GM18507 (cell line): ENCODE results near the gene BSPH1.
"Not testable (repeated sequence)": the region's sequence is repeated elsewhere in the genome, so short reads cannot be mapped to it uniquely, and the experiment has no call there.

Experiments
- DNase-seq: peaks from one replicate; pipeline ENCODE4 v3.0.0; 2011; ENCODE audit warnings: low read depth; ENCODE audit not compliant: insufficient read length; ENCODE audit errors: extremely low spot score
- FAIRE-seq: peaks from 2 replicates; lab custom pipeline; 2011; peaks lifted over from hg19 to GRCh38; lab: Jason Lieb, UNC

The BSPH1 gene, protein sequence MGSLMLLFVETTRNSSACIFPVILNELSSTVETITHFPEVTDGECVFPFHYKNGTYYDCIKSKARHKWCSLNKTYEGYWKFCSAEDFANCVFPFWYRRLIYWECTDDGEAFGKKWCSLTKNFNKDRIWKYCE

DNA sequence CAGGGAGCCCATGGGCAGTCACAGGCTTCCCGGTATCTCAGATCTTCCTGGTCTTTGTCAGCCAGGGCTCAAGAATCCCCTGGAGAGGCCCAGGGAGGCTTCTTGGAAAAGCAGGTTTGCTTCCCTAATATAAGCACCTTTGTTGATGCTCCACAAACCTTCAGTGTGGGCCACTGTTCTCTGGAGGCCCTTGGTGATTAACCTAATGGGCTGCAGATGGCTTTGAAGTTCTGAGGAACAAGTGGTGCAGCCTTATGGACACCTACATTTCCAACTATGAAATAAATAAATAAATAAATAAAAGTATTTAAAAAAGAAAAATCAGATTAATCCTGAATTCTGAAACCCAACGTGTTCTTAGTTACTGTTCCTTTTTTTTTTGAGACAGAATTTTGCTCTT is at the start of gene BSPH1:
Gene BSPH1, minus strand, starts transcription at position 101 of the 400 bp plus-strand sequence. Its CDS starts 89 bp downstream, at position 12.
- DNase-seq (no peak), FAIRE-seq (no peak)

DNA sequence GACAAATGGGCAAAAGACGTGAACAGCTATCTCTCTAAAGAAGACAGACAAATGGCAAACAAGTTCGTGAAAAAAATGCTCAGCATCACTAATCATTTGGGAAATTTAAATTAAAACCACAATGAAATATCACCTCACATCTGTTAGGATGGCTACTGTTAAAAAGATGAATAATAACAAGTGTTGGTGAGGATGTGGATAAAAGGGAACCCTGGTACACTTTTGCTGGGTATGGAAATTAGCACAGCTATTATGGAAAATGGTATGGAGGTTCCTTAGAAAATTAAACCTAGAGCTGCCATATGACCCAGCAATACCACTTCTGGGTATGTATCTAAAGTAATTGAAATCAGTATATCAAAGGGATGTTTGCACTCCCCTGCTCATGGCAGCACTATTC is 44.8 kb upstream of the BSPH1 start:
- FAIRE-seq: no peak
- DNase-seq: no peak

DNA sequence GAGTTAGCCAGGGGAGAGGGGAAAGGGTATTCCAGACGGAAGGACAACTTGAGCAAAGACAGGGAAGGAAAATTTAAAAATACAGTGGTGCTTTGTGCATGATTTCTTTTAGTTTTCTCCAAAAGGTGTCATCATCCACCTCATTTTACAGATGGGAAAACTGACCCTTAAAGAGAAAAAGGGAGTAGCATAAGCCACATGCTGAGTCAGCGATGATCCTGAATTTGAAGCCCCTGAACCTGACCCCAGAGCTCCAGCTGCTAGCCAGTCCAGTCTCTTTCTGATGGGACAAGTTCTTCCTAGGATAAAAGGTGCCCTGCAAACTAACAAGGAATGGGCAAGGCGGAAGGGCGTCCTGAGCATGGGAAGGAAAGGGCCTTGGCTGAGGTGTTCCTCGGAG is 41.6 kb upstream of the BSPH1 start:
- no peak for FAIRE-seq

DNA sequence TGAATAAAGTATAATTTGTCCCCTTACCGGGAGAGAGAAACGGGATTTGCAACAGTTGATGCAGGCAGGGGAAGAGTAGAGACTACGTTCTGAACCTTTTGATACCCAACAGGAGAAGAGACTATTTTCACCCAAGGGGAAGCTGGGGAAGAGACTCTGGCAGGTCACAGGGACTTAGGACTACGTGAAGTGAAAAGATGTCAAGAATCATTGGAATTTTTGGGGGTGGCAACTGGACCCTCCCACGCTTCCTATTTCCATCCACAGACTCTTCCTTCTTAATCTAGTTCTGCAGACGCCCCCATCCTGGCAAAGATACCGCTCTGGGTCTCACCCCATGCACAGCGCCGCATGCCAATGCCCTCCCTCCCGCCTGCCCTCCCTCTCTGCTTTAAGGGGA is 38.1 kb upstream of the BSPH1 start:
- no peak for FAIRE-seq
- DNase-seq: no peak

More for the DNA sequence above, 41.6 kb upstream of the BSPH1 start:
- DNase-seq: no peak

DNA sequence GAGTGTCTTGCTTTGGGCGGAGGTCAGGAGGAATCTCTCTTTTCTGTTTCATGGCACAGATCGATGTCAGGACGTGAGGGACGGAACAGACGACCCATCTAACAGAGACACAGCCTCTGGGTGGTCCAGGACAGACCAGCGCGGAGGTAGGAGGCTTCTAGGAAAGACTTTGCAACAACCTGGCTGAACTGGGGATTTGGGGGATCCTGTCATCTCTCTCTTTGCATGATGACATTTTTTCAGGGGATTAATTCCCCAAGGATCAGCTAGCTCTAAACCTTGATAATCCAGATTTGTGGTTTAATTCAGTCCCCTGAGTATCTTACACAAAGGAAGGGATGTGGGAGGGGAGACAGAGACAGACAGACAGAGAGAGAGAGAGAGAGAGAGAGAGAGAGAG is 37.5 kb upstream of the BSPH1 start:
- no peak for DNase-seq
- no peak for FAIRE-seq

DNA sequence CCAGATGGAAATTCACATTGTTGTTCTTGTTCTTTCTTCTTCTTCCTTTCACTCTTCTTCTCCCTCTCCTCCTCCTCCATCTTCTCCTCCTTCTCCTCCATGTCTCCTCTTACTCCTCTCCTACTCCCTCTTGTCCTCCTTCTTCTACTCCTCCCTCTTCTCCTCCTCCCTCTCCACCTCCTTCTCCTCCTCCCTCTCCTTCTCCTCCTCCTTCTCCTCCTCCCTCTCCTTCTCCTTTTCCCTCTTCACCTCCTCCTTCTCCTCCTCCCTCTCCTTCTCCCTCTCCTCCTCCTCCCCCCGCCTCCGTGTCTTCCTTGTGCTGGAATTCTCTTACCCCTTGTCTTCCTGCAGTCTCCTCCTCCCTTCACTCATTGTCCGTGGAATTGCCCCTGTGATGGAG is 33.5 kb upstream of the BSPH1 start:
- no peak for FAIRE-seq

DNA sequence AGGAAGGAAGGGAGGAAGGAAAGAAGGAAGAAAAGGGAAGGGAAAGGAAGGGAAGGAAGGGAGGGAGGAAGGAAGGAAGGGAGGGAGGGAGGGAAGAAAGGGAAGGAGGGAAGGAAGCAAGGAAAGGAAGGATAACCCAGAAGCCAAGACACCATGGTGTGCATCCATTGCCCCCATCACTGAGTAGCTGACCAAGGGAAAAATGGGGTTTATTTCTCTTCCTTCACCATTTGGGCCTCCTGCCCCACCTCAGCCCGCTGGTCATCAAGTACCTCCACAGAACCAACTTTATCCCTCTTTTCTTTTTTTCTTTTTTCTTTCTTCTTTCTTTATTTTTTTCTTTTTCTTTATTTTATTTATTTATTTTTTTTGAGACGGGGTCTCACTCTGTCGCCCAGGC is 31.5 kb upstream of the BSPH1 start:
- DNase-seq (no peak), FAIRE-seq (no peak)

More for the DNA sequence above, 33.5 kb upstream of the BSPH1 start:
- no peak for DNase-seq

DNA sequence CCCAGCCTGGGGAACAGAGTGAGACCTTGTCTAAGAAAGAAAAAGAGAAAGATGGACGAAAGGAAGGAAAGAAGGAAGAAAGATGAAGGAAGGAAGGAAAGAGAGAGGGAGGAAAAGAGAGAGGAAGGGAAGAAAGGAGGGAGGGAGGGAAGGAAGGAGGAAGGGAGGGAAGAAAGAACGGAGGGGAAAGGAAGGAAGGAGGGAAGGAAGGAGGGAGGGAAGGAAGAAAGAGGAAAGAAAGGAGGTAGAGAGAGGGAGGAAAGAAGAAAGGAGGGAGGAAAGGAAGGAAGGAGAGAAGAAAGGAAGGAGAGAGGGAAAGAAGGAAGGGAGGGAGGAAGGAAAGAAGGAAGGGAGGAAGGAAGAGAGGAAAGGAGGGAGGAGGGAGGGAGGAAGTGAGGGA is 31.0 kb upstream of the BSPH1 start:
- DNase-seq (no peak), FAIRE-seq (no peak)

DNA sequence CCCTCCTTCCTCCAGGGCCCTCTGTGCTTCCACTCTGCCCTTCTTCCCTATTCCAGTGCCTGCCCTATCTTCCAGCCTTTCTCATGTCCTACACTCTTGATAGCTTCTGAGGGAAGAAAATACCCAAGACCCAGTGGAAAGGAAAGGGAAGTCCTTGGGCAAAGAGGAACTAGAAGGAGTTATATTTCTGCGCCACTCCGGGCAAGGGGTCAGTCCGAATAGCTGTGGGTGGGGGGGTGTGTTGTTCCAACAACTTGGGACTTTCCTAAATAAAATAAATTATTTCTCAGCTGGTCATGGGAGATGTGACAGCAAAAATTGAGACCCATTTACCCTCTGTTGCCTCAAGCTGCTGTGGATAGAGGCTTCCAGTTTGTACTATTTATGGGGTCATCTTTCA is 28.7 kb upstream of the BSPH1 start:
- no peak for FAIRE-seq
- no peak for DNase-seq

DNA sequence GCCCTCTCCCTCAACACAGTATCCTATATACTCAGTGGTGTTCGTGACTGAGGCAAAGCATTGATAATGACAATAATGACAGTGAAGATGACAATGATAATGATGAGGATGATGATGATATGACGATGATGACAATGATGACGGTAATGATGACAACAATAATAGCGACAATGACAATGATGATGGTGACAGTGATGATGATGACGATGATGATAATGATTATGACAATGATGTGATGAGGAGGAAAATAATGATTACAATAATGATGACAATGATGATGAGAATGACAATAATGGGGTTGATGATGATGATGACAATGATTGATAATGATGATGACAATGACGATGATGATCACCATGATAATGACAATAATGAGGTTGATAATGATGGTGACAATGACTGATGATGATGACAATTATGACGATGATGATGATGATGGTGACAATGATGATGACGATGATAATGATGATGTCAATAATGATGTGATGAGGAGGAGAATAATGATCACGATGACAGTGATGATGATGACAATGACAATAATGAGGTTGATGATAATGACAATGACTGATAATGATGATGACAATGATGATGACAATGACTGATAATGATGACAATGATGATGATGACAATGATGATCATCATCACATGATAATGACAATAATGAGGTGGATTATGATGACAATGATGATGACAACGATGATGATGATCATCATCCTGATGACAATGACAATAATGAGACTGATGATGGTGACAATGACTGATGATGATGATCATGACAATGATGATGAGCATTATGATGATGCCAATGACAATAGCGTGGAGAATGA is 19.2 kb upstream of the BSPH1 start:
- FAIRE-seq (no peak), DNase-seq (no peak)

DNA sequence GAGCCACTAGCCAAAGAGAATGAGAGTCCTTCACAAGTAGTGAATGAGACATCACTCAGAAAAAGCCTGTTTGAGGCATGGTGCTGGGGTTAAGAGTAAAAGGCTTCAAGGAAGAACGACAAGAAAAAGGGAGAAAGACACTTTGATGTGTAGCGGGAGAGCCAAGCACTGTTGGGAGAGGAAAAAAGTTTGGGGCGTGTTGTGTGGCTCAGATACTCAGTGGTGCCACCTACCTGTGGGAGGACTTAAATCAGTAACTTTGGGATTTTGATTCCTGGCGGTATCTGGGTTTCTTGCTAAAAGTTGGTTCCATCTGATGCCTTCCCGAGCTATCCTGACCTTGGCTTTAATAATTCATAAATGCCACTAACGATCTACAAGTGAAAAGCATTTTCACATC is 14.8 kb upstream of the BSPH1 start:
- no peak for DNase-seq
- FAIRE-seq: no peak

DNA sequence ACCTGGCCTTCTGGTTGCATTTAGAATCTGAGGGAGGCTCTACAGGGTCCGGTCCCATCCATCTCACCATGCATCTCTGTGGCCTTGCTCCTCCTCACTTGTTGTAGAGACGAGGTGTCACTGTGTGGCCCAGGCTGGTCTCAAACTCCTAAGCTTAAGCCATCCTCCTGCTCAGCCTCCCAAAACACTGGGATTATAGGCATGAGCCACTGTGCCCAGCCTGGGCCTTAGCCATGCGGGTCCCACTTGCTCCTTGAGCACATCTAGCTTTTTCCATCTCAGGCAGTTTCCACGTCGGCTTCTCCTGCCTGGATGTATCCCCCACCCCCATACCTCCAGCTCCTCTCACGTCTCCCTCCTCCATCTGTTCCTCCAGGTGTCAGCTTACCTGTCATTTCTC is 12.3 kb upstream of the BSPH1 start:
- no peak for FAIRE-seq
- DNase-seq: no peak

DNA sequence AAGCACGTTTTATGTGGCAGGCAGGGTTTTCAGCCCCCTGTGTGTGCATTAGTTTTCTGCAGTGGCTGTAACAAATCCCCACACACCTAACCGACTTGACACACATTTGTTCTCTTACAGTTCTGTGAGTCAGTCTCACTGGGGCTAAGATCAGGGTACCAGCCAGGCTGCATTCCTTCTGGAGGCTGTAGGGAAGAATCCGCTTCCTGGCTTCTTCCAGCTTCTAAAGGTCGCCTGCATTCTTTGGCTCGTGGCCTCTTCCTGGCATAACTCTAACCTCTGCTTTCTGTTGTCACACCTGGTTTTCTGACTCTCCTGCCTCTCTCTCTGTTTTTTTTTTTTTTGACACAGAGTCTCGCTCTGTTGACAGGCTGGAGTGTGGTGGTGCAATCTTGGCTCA is 8.9 kb upstream of the BSPH1 start:
- no peak for DNase-seq
- no peak for FAIRE-seq

DNA sequence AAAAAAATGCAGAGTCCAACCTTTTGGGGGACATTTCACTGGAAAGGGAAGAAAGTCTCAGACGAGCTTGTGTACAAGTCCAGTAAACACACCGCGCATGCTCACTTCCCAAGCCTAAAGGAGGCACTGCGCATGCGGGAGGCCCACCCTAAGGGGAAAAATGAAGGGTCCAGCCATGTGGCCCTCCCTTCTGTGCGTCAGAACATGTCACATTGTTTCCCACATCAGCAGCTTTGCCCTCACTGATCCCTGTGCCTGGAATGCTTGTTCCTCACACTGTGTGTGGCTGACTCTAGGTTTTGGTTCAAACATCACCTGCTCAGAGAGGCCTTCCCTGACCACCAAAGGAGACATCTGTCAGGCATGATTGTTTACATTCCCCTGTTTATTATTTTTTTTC is 6.8 kb upstream of the BSPH1 start:
- DNase-seq (no peak), FAIRE-seq (no peak)

DNA sequence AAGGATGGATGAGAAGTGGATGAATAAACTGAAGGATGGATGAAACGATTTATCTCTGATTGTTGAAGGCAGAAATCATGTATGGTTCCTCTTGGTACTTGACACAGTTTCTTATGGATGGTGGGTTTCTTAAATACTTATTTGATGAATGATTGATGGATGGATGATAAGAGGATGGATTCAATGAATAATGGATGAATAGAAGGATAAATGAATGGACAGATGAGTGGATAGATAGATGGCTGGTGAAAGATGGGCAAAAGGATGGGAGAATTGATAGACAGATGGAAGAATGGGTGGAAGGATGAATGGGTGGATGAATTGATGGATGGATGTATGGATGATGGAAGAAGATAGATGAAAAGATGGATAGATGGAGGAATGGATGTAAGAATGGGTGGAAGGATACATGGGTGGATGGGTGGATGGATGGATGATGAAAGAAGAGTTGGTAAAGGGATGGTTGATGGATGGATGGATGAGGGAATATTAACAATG is 4.3 kb upstream of the BSPH1 start:
- no peak for FAIRE-seq

DNA sequence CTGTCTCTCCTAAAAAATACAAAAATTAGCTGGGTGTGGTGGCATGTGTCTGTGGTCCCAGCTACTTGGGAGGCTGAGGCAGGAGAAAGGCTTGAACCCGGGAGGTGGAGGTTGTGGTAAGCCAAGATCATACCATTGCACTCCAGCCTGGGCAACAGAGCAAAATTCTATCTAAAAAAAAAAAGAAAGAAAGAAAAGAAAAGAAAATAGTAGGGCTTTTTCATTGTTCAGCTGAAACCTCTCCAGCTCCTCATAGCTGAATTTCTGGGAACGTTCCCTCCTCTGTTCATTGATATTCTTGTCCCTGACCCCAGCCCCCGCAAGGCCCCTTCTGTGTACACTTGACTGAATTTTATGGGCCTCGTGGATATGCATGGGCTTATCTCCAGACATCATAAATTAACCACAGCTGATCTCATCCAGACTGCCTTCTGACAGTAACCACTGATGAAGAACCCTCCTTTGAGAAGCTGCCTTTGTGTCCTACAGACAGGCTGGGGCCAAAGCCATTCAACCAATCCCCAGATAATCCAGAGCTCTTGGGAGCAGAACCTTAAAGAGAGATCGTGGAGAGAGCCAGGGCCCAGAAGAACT is 2.3 kb upstream of the BSPH1 start, which contains the start of gene ELSPBP1:
Gene ELSPBP1, plus strand, starts transcription at position 424 of the 594 bp plus-strand sequence. CDS start 14,036 bp downstream, outside the sequence.
- FAIRE-seq: no peak
- no peak for DNase-seq

More for the DNA sequence above, 4.3 kb upstream of the BSPH1 start:
- DNase-seq: no peak

DNA sequence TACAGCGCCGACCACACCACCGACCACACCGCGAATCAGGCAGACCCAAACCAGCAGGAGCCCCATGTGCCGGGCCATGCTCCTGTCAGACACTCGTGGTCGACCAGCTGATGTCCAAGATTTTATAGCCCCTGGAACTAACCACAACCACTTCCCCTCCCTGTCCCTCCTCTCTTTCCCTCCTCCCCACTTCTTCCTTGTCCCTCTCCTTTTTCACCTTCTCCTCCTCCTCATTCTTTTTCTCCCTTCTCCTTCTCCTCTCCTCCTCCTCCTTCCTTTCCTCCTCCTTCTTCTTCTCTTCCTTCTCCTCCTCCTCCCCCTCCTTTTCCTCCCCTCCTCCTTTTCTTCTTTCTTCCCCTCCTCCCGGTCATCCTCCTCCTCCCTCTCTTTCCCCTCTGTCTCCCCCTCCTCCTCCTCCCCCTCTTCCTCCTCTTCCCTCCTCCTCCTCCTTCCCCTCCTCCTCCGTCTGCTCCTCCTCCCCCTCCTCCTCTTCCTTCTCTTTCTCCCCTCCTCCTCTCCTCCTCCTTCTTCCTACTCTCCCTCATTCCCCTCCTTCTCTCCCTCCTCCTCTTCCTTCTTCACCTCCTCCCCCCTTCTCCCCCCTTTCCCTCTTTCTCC is 670 bp downstream of the BSPH1 start:
- FAIRE-seq (no peak), DNase-seq (no peak)

DNA sequence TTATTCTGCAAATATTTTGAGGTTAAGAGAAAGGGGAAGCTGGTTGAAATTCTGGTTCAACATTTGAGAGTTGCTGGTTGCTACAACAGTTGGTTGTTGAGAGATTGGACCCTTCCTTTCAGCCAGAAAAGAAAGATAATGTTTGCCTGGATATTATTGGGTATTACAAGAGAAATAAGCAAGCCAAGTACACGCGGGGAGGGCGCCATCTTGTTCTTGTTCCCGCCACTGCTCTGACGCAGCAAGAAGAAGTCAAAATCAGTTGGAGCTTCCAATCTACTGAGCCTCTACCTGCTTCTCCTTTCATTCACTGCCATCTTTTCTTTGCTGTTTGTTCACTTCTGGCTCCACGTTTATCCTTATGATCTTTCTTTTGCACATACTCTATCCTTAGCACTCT is 18.4 kb downstream of the BSPH1 start:
- DNase-seq (no peak), FAIRE-seq (no peak)

DNA sequence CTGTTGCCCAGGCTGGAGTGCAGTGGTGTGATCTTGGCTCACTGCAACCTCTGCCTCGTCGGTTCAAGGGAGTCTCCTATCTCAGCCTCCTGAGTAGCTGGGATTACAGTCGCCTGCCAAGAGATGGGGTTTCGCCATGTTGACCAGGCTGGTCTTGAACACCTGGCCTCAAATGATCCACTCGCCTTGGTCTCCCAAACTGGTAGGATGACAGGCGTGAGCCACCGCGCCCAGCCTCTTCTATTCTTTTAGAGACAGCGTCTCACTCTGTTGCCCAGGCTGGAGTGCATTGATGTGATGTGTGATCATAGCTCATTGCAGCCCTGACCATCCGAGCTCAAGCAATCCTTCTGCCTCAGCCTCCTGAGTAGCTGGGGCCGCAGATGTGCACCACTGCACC is 36.0 kb downstream of the BSPH1 start:
- not testable (repeated sequence) for DNase-seq, FAIRE-seq

DNA sequence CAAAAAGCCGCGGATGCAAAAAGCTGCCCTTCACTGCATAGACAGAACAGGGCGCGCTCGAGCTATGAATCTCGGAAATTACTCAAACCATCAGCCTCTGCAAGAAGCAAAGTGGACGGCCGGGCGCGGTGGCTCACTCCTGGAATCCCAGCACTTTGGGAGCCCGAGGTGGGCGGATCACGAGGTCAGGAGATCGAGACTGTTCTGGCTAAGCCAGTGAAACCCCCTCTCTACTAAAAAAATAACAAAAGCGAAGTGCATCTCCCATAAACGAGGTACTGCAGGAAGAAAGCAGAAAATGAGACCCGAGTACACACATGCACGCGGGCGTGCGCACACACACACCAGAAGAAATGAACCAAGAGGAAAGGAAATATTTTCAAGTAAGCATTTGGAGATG is 39.8 kb downstream of the BSPH1 start:
- DNase-seq, FAIRE-seq: not testable (repeated sequence)
